GM19397 (cell line): ENCODE measurements around the gene ANKRD29.

ENCODE experiments used
- ATAC-seq: cut with Tn5 transposase; IDR thresholded peaks from one replicate; pipeline ENCODE4 v1.9.1; 2021; ENCODE audit warnings: mild to moderate bottlenecking, moderate library complexity; ENCODE audit not compliant: unreplicated experiment

The ANKRD29 gene

GRCh38 chr18:23662309-23663263, at the start of gene ANKRD29:
ANKRD29 (minus strand) TSS chr18:23662911; CDS start chr18:23662730, 181 bp downstream.
- no peak for ATAC-seq

- ATAC-seq, result no peak
These were observed 49.7 kb upstream of the ANKRD29 start for GRCh38 chr18:23712445-23712844.

- ATAC-seq, result no peak
These were observed 48.7 kb upstream of the ANKRD29 start for GRCh38 chr18:23711426-23711825.

- no peak for ATAC-seq
These were observed 48.2 kb upstream of the ANKRD29 start for GRCh38 chr18:23710946-23711345.

GRCh38 chr18:23710068-23710527, 47.4 kb upstream of the ANKRD29 start:
- no peak for ATAC-seq

- no peak for ATAC-seq
These were observed 44.4 kb upstream of the ANKRD29 start for GRCh38 chr18:23706971-23707640.

- ATAC-seq, result no peak
These were observed 42.1 kb upstream of the ANKRD29 start for GRCh38 chr18:23704806-23705205.

- no peak for ATAC-seq
These were observed 41.3 kb upstream of the ANKRD29 start for GRCh38 chr18:23703987-23704384.

GRCh38 chr18:23703057-23703986, 40.6 kb upstream of the ANKRD29 start:
- ATAC-seq, result no peak

GRCh38 chr18:23702606-23703005, 39.9 kb upstream of the ANKRD29 start:
- no peak for ATAC-seq

- no peak for ATAC-seq
These were observed 38.9 kb upstream of the ANKRD29 start for GRCh38 chr18:23701544-23702064.

- no peak for ATAC-seq
These were observed 38.3 kb upstream of the ANKRD29 start for GRCh38 chr18:23701017-23701416.

- ATAC-seq, result no peak
These were observed 32.1 kb upstream of the ANKRD29 start for GRCh38 chr18:23694637-23695430.

- ATAC-seq, result no peak
These were observed 31.1 kb upstream of the ANKRD29 start for GRCh38 chr18:23693846-23694245.

GRCh38 chr18:23690505-23691068, 27.9 kb upstream of the ANKRD29 start:
- ATAC-seq, result no peak

- peak; percentile 47 for ATAC-seq
These were observed 27.1 kb upstream of the ANKRD29 start for GRCh38 chr18:23689616-23690504.

GRCh38 chr18:23689031-23689615, 26.4 kb upstream of the ANKRD29 start, which contains the start of gene LAMA3:
LAMA3 (plus strand) TSS chr18:23689453; CDS start chr18:23689684, 231 bp downstream.
- peak; percentile 48 for ATAC-seq

- ATAC-seq, result no peak
These were observed 25.8 kb upstream of the ANKRD29 start for GRCh38 chr18:23688528-23688927.
